ENCODE data around the gene SLC50A1.

DNA sequence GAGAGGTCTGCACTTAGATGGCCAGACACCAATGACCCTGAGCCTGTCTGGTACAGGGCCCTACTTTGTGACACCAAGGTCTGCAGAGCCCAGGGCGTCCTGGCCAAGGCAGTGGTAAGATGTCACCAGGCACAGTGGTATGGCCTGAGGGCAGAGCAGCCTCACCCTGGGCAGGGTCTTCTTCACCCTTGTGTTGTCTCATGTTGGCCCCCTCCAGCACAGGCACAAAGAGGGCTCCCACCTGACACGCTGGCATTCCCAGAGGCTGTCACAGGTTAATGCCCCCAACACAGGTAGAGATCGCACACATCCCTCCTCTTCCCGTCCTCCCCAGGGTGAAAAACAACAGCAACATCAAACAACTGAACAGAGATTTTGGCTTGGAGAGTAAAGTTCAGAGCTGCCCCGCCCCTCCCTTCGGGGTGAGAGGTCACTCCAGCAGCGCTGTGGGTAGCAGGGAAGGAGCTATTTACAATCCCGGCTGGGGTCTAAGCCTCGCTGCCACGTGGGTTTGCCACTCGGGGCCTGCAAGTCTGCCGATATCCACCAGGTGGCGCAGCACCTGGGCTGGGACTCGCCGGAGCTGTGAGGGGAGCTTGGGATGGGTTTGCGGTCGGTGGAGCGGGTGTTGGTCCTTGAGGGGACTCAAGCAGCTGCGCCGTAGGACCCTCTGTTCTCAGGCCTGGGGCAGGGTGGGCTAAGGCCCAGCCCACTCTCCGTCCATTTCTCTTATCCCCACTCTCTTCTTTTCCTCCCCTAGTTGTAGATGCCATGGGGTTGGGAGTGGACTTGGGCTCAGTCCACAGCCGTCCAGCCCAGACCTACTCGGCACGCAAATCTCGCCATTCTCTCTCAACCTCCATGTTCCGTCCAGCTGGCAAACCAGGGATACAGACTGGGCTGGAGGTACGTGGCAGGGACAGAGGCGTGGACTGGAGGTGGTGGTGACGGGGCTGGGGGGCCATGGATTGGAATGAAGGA lies 44.3 kb upstream of the SLC50A1 start:
- TF ChIP-seq POLR2A (IDR thresholded peaks at IDR 0.05) (no peak), CTCF (IDR thresholded peaks at IDR 0.05) (peak; percentile 97 to 99 (median 98)), EP300 (IDR thresholded peaks at IDR 0.05) (peak in 1 of 2 donors; percentile 23)

All from tibial nerve (tissue), 4 donors.